Vagina (tissue), 2 donors: Measurements from ENCODE around the gene TEAD1.

Experiments used
- CTCF ChIP-seq, 3 experiments: fragments of 450-650 bp in 2 of 3; fragments of 200-600 bp in 1 of 3; sonication (generic) in 1 of 3; IDR thresholded peaks; one replicate each; pipeline ENCODE4 v1.5.1; 2017 to 2019; ENCODE audit warnings: antibody characterized with exemption in 3 of 3, mild to moderate bottlenecking in 2 of 3, moderate library complexity in 2 of 3
- POLR2A ChIP-seq, 2 donors: fragments of 450-650 bp; IDR thresholded peaks; one replicate each; pipeline ENCODE4 v1.6.1; 2017; ENCODE audit warnings: antibody characterized with exemption in 2 of 2, mild to moderate bottlenecking in 2 of 2, moderate library complexity in 2 of 2

GRCh38 chr11:12936200-12936599 lies 262.0 kb downstream of the TEAD1 start:
- TF ChIP-seq POLR2A (IDR thresholded peaks at IDR 0.05) (no peak), CTCF (IDR thresholded peaks at IDR 0.05) (no peak)
